ENCODE results near the gene S1PR1. TPM values are rescaled to one million over a fixed set of nuclear protein-coding genes. Genes with fewer than 3 reads are reported as not detected.

The S1PR1 gene
- total RNA-seq, 1 donor from 2014 or later, result 134 TPM

DNA sequence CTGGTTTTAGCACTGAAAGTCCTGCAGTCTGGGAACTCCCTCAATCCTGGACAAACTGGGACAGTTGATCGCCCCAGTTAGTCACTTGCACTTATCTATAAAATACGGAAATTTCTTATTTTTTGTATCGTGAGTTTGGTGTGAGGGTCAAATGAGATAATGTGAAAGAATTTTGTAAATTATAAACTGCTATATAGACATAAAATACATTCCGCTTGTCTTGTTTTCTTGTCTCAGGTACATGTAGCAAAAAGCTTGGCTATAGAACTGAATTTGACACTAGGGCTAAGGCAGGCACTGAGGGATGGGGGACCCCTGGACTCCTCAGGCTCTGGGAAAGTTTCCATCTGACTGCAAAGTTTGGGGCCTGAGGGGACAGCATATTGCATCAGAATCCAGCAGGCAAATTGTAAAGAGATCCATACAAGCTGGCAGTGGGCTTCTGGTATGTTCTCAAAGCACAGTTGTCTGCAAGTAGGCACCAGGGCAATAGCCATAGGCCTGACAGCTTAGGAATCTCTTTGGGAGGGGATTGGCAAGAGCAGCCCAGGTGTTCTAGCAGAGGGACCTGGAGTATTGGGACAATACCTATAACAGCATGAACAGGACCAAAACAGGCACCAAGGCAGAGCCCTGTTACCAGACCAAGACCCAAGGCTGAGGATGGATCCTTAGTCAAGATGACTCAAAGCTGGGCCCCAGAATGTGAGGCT lies 44.3 kb downstream of the S1PR1 start:
- no peaks in the 10 kb centered on the region for H3K9me3 ChIP-seq
- TF ChIP-seq CTCF (IDR thresholded peaks at IDR 0.05), result no peak
- no peak for DNase-seq
- H3K27me3 ChIP-seq, result no peaks in the 10 kb centered on the region
- ATAC-seq, result no peak
- no peaks in the 10 kb centered on the region for H3K4me1 ChIP-seq
- no peak overlapping the region for H3K4me3 ChIP-seq
- no peak overlapping the region for H3K27ac ChIP-seq
- intact Hi-C loops (cut with DNase I), result no loop called here
- no peaks in the 10 kb centered on the region for H3K36me3 ChIP-seq

DNA sequence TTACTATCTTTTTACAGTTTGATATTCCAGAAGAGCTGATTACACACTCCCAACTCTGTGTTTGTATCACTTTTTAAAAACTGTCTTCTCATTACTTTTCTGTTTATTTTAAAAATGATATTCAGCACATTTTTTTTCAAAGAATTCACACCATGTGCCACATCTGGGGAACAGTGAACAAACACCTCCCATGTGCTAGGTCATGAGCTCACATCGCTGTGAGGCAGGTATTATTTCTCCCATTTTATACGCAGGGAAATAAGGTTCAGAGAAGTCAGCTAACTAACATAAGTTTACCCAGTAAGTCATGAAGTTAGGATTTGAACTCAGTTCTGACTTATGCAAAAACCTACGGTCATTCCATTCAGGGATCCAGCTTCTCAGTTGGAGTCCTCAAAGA lies 44.9 kb downstream of the S1PR1 start:
- ATAC-seq, result no peak
- no peaks in the 10 kb centered on the region for H3K27me3 ChIP-seq
- intact Hi-C loops (cut with DNase I), result no loop called here

DNA sequence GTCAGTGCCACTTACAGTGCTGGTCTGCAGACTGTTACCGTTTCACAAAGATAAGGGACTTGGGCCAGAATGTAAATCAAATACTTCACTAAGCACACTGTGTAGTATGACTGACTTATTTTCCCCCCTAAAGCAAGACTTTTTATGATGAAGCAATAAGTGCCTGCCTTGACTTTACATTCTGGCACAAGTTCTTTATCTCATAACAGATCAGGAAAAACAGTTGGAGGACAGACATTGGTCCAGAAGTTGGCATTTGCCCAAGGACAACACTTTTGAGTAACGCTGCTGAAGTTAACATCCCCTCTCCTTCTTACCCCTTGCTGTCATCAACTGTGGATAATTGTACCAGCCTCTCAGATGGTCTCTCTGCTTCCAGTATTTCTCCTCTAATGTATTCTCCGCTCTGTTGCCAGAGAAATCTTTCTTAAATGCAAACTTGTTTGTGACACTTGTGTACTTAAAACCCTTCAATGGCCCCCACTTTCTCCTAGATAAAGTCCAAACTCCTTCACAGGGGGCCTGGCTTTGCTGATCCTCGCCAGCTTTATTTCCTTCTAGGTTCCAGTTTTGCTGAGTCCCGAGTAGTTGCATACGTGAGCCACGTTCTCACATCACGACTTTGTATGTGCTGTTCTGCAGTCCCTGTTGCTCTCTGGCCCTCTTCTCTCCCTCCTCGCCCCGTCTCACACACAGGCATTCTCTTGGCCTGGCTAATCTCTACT lies 45.7 kb downstream of the S1PR1 start:
- no peaks in the 10 kb centered on the region for H3K9me3 ChIP-seq
- ATAC-seq, result no peak
- H3K36me3 ChIP-seq, result no peaks in the 10 kb centered on the region
- DNase-seq, result no peak
- no peak overlapping the region for H3K4me3 ChIP-seq
- TF ChIP-seq CTCF (IDR thresholded peaks at IDR 0.05), result no peak
- intact Hi-C loops (cut with DNase I), result no loop called here
- no peaks in the 10 kb centered on the region for H3K27me3 ChIP-seq
- no peaks in the 10 kb centered on the region for H3K4me1 ChIP-seq
- H3K27ac ChIP-seq, result no peak overlapping the region

More for the DNA sequence above, 44.9 kb downstream of the S1PR1 start:
- Histone ChIP-seq H3K4me1 (no peaks in the 10 kb centered on the region), H3K9me3 (no peaks in the 10 kb centered on the region), H3K4me3 (no peak overlapping the region), H3K27ac (no peak overlapping the region), H3K36me3 (no peaks in the 10 kb centered on the region)
- no peak for TF ChIP-seq CTCF (IDR thresholded peaks at IDR 0.05)
- no peak for DNase-seq

DNA sequence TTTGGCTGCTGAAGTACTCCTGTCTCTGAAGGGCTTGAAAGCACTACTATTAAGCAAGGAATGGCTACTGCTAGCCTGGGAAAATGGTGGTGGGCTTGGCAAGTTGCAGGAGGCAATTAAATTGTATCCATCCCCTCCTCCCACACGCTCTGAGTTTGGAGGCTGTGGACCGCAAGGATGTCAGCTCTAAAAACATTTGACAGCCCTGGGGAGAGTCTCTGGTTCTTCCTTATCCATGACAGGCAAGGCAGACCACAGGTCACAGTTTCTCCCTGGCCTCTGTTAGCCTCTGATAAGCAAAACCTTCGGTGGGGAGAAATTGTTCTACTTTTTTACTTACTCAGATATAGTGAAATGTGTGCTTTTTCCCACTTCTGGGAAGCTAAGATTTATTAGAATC lies 46.6 kb downstream of the S1PR1 start:
- H3K9me3 ChIP-seq, result no peaks in the 10 kb centered on the region
- H3K4me3 ChIP-seq, result no peak overlapping the region
- DNase-seq, result no peak
- ATAC-seq, result no peak
- intact Hi-C loops (cut with DNase I), result no loop called here
- no peak for TF ChIP-seq CTCF (IDR thresholded peaks at IDR 0.05)
- no peaks in the 10 kb centered on the region for H3K36me3 ChIP-seq
- no peak overlapping the region for H3K27ac ChIP-seq
- H3K27me3 ChIP-seq, result no peaks in the 10 kb centered on the region
- H3K4me1 ChIP-seq, result no peaks in the 10 kb centered on the region

DNA sequence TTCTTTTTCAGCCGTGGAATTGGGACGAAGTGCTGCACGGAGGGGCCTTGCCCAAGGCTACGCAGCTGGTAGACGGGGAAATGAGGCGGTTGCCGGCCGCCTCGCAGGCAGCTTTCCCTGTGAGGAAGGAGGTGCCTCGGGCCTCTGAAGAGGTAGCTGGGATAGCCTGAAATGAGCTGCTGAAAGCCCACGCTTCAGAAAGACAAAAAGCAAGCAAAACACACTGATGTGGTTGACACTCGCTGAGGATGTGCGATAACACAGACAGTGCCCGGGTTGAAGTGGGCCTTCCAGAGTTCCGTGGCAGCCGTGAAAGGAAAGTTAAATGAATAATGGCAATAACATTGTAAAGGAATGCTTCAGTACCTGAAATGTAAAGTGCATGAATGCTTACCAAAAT lies 47.2 kb downstream of the S1PR1 start:
- Histone ChIP-seq H3K27ac (no peak overlapping the region), H3K4me1 (no peaks in the 10 kb centered on the region), H3K4me3 (no peak overlapping the region), H3K27me3 (no peaks in the 10 kb centered on the region), H3K36me3 (no peaks in the 10 kb centered on the region), H3K9me3 (no peaks in the 10 kb centered on the region)
- ATAC-seq (no peak), DNase-seq (no peak)
- intact Hi-C loops (cut with DNase I), result no loop called here
- TF ChIP-seq CTCF (IDR thresholded peaks at IDR 0.05), result no peak

All from upper lobe of right lung (tissue), 1 donor.